Kidney (tissue), 14 donors: ENCODE results near the gene LMAN2L. TPM values are rescaled to one million over a fixed set of nuclear protein-coding genes. Genes with fewer than 3 reads are reported as not detected.

Experiments used
- DNase-seq, 5 donors: peaks; one replicate each; pipeline ENCODE4 v3.0.0-alpha.2; 2013 to 2020
- FAIRE-seq: peaks from 2 replicates; lab custom pipeline; 2012; peaks lifted over from hg19 to GRCh38; lab: Jason Lieb, UNC
- H3K27ac ChIP-seq, 2 donors: one replicate each; pipeline ENCODE4 v1.7.0; 2013; ENCODE audit warnings: low read depth in 2 of 2, low read length in 2 of 2, inconsistent platforms in 1 of 2
- H3K27me3 ChIP-seq: one replicate; pipeline ENCODE4 v1.7.1; 2013; ENCODE audit warnings: low read length, inconsistent platforms; ENCODE audit not compliant: control insufficient read depth, insufficient read depth
- H3K36me3 ChIP-seq, 3 donors: one replicate each; pipeline versions ENCODE4 v1.7.0 to v1.7.1; 2013; ENCODE audit warnings: low read length in 3 of 3, control low read depth in 1 of 3, inconsistent platforms in 1 of 3; ENCODE audit not compliant: insufficient read depth in 3 of 3, control insufficient read depth in 2 of 3
- H3K4me1 ChIP-seq, 3 donors: one replicate each; pipeline versions ENCODE4 v1.7.0 to v1.7.1; 2013; ENCODE audit warnings: low read length in 3 of 3, inconsistent platforms in 1 of 3, low read depth in 1 of 3; ENCODE audit not compliant: control insufficient read depth in 2 of 3, insufficient read depth in 2 of 3
- H3K4me3 ChIP-seq, 3 donors: one replicate each; pipeline versions ENCODE4 v1.7.0 to v1.8.1; 2013; ENCODE audit warnings: low read length in 3 of 3, control low read depth in 1 of 3, inconsistent platforms in 1 of 3
- H3K9ac ChIP-seq, 3 donors: one replicate each; pipeline versions ENCODE4 v1.7.0 to v1.7.1; 2013; ENCODE audit warnings: low read length in 3 of 3, control low read depth in 1 of 3, inconsistent platforms in 1 of 3
- H3K9me3 ChIP-seq, 3 donors: one replicate each; pipeline versions ENCODE4 v1.7.0 to v1.7.1; 2013; ENCODE audit warnings: low read length in 3 of 3, control low read depth in 1 of 3, inconsistent platforms in 1 of 3; ENCODE audit not compliant: control insufficient read depth in 2 of 3, insufficient read depth in 1 of 3
- intact Hi-C: fragments of 100-400 bp; cut with DNase I; formaldehyde crosslinking; loops from one replicate; pipeline ENCODE4 v1.11.1; 2022
- polyA plus RNA-seq: library from polyadenylated mRNA; stranded (reverse); fragments of 350-450 nt; fragmentation: Illumina TruSeq; extraction: RNeasy Lipid Tissue Mini Kit (QIAGEN cat#74804); gene quantifications from one replicate; pipeline ENCODE4 v1.2.3, GENCODE V29; 2014; ENCODE audit warnings: low read depth, low replicate concordance; ENCODE audit not compliant: insufficient read depth
- total RNA-seq: library from RNA; stranded (reverse); fragmentation: NEBNext Ultra II Directional; extraction: Animal tissue kit (Norgen Biotek cat#: 25700); gene quantifications from one replicate; pipeline ENCODE4 v1.2.1, GENCODE V29; 2021
- TF ChIP-seq, protein P1 (sequence below): IDR thresholded peaks from 3 replicates; pipeline ENCODE4 v1.5.1; 2012; ENCODE audit warnings: mild to moderate bottlenecking, moderate library complexity, borderline replicate concordance; ENCODE audit not compliant: insufficient read depth; ENCODE audit errors: extremely low read depth
- donor health status: control.
- donor health status: control.
- donor health status: control.
- donor health status: control.
- donor health status: control.
- donor health status: DM: yes; HTN: yes; CAD: no.
- donor health status: Normal renal cell carcinoma (clear cell type).

LMAN2L gene
- total and polyA plus RNA-seq, 2 donors from 2014 or later = 23.0 to 25.3 TPM

GRCh38 chr2:96756788-96757476, 17.1 kb upstream of the LMAN2L start:
- Histone ChIP-seq H3K9ac (no peak overlapping the region), H3K27me3 (no peaks in the 10 kb centered on the region), H3K27ac (no peak overlapping the region), H3K4me3 (no peak overlapping the region), H3K9me3 (no peaks in the 10 kb centered on the region), H3K36me3 (no peaks in the 10 kb centered on the region), H3K4me1 (peaks cover 2 to 14% (median 5%) of the 10 kb centered on the region in 3 donors)
- DNase-seq = no peak
- intact Hi-C loops = no loop called here
- FAIRE-seq = no peak
- TF ChIP-seq, protein P1, sequence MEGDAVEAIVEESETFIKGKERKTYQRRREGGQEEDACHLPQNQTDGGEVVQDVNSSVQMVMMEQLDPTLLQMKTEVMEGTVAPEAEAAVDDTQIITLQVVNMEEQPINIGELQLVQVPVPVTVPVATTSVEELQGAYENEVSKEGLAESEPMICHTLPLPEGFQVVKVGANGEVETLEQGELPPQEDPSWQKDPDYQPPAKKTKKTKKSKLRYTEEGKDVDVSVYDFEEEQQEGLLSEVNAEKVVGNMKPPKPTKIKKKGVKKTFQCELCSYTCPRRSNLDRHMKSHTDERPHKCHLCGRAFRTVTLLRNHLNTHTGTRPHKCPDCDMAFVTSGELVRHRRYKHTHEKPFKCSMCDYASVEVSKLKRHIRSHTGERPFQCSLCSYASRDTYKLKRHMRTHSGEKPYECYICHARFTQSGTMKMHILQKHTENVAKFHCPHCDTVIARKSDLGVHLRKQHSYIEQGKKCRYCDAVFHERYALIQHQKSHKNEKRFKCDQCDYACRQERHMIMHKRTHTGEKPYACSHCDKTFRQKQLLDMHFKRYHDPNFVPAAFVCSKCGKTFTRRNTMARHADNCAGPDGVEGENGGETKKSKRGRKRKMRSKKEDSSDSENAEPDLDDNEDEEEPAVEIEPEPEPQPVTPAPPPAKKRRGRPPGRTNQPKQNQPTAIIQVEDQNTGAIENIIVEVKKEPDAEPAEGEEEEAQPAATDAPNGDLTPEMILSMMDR = no peak

GRCh38 chr2:96754317-96754716, 14.5 kb upstream of the LMAN2L start:
- Histone ChIP-seq H3K36me3 (no peaks in the 10 kb centered on the region), H3K27me3 (no peaks in the 10 kb centered on the region), H3K4me3 (no peak overlapping the region), H3K9ac (no peak overlapping the region), H3K27ac (no peak overlapping the region), H3K9me3 (no peaks in the 10 kb centered on the region), H3K4me1 (no peaks in the 10 kb centered on the region)
- TF ChIP-seq, protein P1 = no peak
- FAIRE-seq (no peak), DNase-seq (no peak)
- intact Hi-C loops = no loop called here

GRCh38 chr2:96753661-96754282, 13.9 kb upstream of the LMAN2L start:
- H3K9ac ChIP-seq = no peak overlapping the region
- H3K27ac ChIP-seq = no peak overlapping the region
- intact Hi-C loops = no loop called here
- no peaks in the 10 kb centered on the region for H3K9me3 ChIP-seq
- no peaks in the 10 kb centered on the region for H3K36me3 ChIP-seq
- no peak overlapping the region for H3K4me3 ChIP-seq
- FAIRE-seq = no peak
- TF ChIP-seq, protein P1 = no peak
- H3K27me3 ChIP-seq = no peaks in the 10 kb centered on the region
- H3K4me1 ChIP-seq = no peaks in the 10 kb centered on the region
- DNase-seq = no peak
